ENCODE results near the gene LMBRD1.

The LMBRD1 gene

DNA sequence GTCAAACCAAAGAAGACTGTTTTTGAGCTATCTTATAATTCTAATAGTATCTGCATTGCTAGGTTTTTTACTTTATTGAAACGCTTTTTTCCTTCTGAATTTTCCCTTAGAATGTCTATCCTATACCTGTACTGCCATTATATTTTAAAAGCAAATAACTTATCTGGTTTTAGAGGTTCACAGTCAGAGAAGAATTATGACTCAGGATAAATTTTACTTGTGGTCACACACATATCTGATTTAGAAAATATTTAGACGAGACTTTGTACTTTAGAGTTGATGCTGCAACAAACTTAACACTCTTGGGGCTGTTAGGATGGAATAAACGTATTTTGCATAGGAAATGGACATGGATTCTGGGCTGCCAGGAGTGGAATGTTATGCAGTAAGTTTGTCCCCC is 33.0 kb downstream of the LMBRD1 start (continued):
- TF ChIP-seq, protein P1, sequence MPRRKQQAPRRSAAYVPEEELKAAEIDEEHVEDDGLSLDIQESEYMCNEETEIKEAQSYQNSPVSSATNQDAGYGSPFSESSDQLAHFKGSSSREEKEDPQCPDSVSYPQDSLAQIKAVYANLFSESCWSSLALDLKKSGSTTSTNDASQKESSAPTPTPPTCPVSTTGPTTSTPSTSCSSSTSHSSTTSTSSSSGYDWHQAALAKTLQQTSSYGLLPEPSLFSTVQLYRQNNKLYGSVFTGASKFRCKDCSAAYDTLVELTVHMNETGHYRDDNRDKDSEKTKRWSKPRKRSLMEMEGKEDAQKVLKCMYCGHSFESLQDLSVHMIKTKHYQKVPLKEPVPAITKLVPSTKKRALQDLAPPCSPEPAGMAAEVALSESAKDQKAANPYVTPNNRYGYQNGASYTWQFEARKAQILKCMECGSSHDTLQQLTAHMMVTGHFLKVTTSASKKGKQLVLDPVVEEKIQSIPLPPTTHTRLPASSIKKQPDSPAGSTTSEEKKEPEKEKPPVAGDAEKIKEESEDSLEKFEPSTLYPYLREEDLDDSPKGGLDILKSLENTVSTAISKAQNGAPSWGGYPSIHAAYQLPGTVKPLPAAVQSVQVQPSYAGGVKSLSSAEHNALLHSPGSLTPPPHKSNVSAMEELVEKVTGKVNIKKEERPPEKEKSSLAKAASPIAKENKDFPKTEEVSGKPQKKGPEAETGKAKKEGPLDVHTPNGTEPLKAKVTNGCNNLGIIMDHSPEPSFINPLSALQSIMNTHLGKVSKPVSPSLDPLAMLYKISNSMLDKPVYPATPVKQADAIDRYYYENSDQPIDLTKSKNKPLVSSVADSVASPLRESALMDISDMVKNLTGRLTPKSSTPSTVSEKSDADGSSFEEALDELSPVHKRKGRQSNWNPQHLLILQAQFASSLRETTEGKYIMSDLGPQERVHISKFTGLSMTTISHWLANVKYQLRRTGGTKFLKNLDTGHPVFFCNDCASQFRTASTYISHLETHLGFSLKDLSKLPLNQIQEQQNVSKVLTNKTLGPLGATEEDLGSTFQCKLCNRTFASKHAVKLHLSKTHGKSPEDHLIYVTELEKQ (tag by site-specific recombination; IDR thresholded peaks at IDR 0.05; ENCODE audit: borderline replicate concordance) = no peak
- no peak for TF ChIP-seq ZNF223 (tag by site-specific recombination; IDR thresholded peaks at IDR 0.05)

DNA sequence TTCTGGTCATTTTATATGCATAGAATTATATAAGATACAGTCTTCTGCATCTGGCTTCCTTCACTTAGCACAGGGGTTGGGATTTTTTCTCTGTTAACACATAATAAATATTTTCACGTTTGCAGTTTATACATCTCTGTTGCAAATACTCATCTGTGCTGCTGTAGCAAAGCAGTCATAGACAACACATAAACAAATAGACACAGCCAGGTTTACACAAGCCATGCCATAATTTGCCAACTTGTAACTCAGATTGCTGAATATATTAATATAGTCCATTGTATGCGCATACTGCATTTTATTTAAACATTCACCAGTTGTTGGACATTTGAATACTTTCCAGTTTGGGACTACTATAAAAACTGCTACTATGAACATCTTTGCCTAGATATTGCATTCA is 35.0 kb downstream of the LMBRD1 start:
- Histone ChIP-seq H3K4me3 (ENCODE audit: low read depth, low read length) (no peak overlapping the region), H3K27ac (ENCODE audit: extremely low read depth, low read depth, low read length) (no peak overlapping the region), H3K36me3 (ENCODE audit: control insufficient read depth in 2 of 2, insufficient read depth in 1 of 2, low read length in 2 of 2) (no peaks in the 10 kb centered on the region), H3K4me1 (ENCODE audit: control insufficient read depth, insufficient read depth, low read length) (no peaks in the 10 kb centered on the region), H3K9me3 (ENCODE audit: control insufficient read depth, insufficient read depth, low read depth, low read length) (no peaks in the 10 kb centered on the region)
- no peak for TF ChIP-seq ZNF394 (tag by site-specific recombination; IDR thresholded peaks at IDR 0.05; ENCODE audit: borderline replicate concordance)
- no peak for TF ChIP-seq ZFP3 (tag by site-specific recombination; IDR thresholded peaks at IDR 0.05; ENCODE audit: low read depth)
- no peak for TF ChIP-seq ZNF335 (tag by site-specific recombination; conservative IDR thresholded peaks at IDR 0.05)
- TF ChIP-seq WT1 (tag by site-specific recombination; IDR thresholded peaks at IDR 0.05) = no peak
- no peak for TF ChIP-seq ZNF560 (tag by site-specific recombination; IDR thresholded peaks at IDR 0.05; ENCODE audit: borderline replicate concordance)
- TF ChIP-seq ZNF707 (tag by site-specific recombination; IDR thresholded peaks at IDR 0.05) = no peak
- TF ChIP-seq, protein P2, sequence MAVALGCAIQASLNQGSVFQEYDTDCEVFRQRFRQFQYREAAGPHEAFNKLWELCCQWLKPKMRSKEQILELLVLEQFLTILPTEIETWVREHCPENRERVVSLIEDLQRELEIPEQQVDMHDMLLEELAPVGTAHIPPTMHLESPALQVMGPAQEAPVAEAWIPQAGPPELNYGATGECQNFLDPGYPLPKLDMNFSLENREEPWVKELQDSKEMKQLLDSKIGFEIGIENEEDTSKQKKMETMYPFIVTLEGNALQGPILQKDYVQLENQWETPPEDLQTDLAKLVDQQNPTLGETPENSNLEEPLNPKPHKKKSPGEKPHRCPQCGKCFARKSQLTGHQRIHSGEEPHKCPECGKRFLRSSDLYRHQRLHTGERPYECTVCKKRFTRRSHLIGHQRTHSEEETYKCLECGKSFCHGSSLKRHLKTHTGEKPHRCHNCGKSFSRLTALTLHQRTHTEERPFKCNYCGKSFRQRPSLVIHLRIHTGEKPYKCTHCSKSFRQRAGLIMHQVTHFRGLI (tag by site-specific recombination; IDR thresholded peaks at IDR 0.05) = no peak
- TF ChIP-seq, protein P3, sequence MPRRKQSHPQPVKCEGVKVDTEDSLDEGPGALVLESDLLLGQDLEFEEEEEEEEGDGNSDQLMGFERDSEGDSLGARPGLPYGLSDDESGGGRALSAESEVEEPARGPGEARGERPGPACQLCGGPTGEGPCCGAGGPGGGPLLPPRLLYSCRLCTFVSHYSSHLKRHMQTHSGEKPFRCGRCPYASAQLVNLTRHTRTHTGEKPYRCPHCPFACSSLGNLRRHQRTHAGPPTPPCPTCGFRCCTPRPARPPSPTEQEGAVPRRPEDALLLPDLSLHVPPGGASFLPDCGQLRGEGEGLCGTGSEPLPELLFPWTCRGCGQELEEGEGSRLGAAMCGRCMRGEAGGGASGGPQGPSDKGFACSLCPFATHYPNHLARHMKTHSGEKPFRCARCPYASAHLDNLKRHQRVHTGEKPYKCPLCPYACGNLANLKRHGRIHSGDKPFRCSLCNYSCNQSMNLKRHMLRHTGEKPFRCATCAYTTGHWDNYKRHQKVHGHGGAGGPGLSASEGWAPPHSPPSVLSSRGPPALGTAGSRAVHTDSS (tag by site-specific recombination; IDR thresholded peaks at IDR 0.05) = no peak
- no peak for TF ChIP-seq ZNF324 (tag by site-specific recombination; IDR thresholded peaks at IDR 0.05)
- no peak for TF ChIP-seq GLIS1 (tag by site-specific recombination; IDR thresholded peaks at IDR 0.05)
- TF ChIP-seq ZSCAN30 (tag by site-specific recombination; IDR thresholded peaks at IDR 0.05) = no peak
- no peak for TF ChIP-seq ZNF785 (tag by site-specific recombination; IDR thresholded peaks at IDR 0.05)
- TF ChIP-seq ZNF670 (tag by site-specific recombination; IDR thresholded peaks at IDR 0.05; ENCODE audit: low read depth) = no peak
- no peak for TF ChIP-seq KLF8 (tag by site-specific recombination; IDR thresholded peaks at IDR 0.05)
- TF ChIP-seq ZNF214 (tag by site-specific recombination; IDR thresholded peaks at IDR 0.05; ENCODE audit: borderline replicate concordance) = no peak
- CTCF ChIA-PET = no interaction called here
- POLR2A ChIA-PET = no interaction called here

DNA sequence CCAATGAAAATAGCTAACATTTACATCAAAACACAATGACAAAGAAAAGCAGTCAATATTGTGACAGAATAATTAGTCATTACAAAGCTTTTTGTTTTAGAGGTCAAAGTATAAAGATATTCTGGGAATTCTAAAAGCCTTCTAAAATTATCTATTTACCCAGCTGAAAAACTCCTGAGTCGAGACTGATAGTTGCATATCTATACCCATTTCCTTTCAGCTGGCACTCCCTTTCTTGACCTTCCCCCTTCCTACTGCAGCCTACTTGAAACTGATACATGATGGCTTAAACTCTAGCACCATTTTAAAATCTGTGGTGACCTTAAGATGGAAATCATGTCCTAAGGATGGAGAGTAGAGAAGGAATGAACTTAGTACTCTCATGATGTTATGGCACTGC is 38.6 kb downstream of the LMBRD1 start:
- Histone ChIP-seq H3K36me3 (ENCODE audit: control insufficient read depth in 2 of 2, insufficient read depth in 1 of 2, low read length in 2 of 2) (no peaks in the 10 kb centered on the region), H3K4me1 (ENCODE audit: control insufficient read depth, insufficient read depth, low read length) (no peaks in the 10 kb centered on the region), H3K27ac (ENCODE audit: extremely low read depth, low read depth, low read length) (no peak overlapping the region), H3K9me3 (ENCODE audit: control insufficient read depth, insufficient read depth, low read depth, low read length) (no peaks in the 10 kb centered on the region), H3K4me3 (ENCODE audit: low read depth, low read length) (no peak overlapping the region)
- POLR2A ChIA-PET = no interaction called here
- TF ChIP-seq ZFP3 (tag by site-specific recombination; IDR thresholded peaks at IDR 0.05; ENCODE audit: low read depth) (no peak), ZNF10 (tag by site-specific recombination; IDR thresholded peaks at IDR 0.05) (no peak), KLF16 (tag by site-specific recombination; IDR thresholded peaks at IDR 0.05) (no peak), ZNF112 (tag by site-specific recombination; IDR thresholded peaks at IDR 0.05) (no peak), ZNF626 (tag by site-specific recombination; IDR thresholded peaks at IDR 0.05) (no peak), PRDM1 (tag by site-specific recombination; IDR thresholded peaks at IDR 0.05) (no peak), GLI2 (tag by site-specific recombination; IDR thresholded peaks at IDR 0.05; ENCODE audit: borderline replicate concordance, low read depth) (no peak)
- CTCF ChIA-PET = interaction anchor here (1.3 kb wide), 1 partner anchor 408 kb away, joined by 4 read pairs; no protein-coding TSS in a partner anchor
